ENCODE data around the gene KCTD7. TPM values are rescaled to one million over a fixed set of nuclear protein-coding genes. Genes with fewer than 3 reads are reported as not detected.

KCTD7 gene
- total RNA-seq, 1 experiment from 2014 or later: 5.1 TPM

Other genes with a start within 250 kb of the KCTD7 start
- 14.6 and 29.7 TPM in 2 replicates for gene RABGEF1, start 111.9 kb downstream of the KCTD7 start, total RNA-seq (2014; rRNA removed; shearing (Covaris generic); ENCODE audit: low replicate concordance)